Measurements from ENCODE around the gene CNPPD1. TPM values are rescaled to one million over a fixed set of nuclear protein-coding genes. Genes with fewer than 3 reads are reported as not detected.

CNPPD1 gene
- total RNA-seq (10 to 100 TPM; 24.1 to 38.5 (median 34.1) TPM), polyA plus RNA-seq (10 to 100 TPM; 53.5 to 79.5 (median 59.4) TPM)

GRCh38 chr2:219176818-219177551, at the start of gene CNPPD1:
CNPPD1 (minus strand) TSS chr2:219176925; CDS start chr2:219176828, 97 bp downstream.
- peak within 1 kb of the TSS; percentile 91 to 99 (median 94) for H3K27ac ChIP-seq
- peaks cover 21 to 58% (median 41%) of the 10 kb centered on the region in 4 donors for H3K36me3 ChIP-seq
- no peaks in the 10 kb centered on the region for H3K9me3 ChIP-seq
- peaks cover 2 to 39% (median 31%) of the 10 kb centered on the region in 4 donors for H3K4me1 ChIP-seq
- WGBS, 2 donors, result 0% methylated on average over 69 of the region's 69 CpGs
- DNase-seq, result peak; percentile 94
- H3K4me3 ChIP-seq, result peak within 1 kb of the TSS; percentile 64 to 97 (median 86)
- no peaks in the 10 kb centered on the region for H3K27me3 ChIP-seq
- intact Hi-C loops (cut with DNase I), result loop anchor here (1.0 to 5.0 kb wide), 7 partner anchors 16 to 210 kb away; partner anchors contain the start of genes ABCB6, DNAJB2, DNPEP and NHEJ1
- TF ChIP-seq POLR2A (IDR thresholded peaks at IDR 0.05), result peak; percentile 89 to 95
- no peak for TF ChIP-seq CTCF (IDR thresholded peaks at IDR 0.05)
- peak; percentile 93 to 99 (median 97) for TF ChIP-seq POLR2AphosphoS5 (IDR thresholded peaks at IDR 0.05)
- TF ChIP-seq EP300 (IDR thresholded peaks at IDR 0.05), result no peak

DNA sequence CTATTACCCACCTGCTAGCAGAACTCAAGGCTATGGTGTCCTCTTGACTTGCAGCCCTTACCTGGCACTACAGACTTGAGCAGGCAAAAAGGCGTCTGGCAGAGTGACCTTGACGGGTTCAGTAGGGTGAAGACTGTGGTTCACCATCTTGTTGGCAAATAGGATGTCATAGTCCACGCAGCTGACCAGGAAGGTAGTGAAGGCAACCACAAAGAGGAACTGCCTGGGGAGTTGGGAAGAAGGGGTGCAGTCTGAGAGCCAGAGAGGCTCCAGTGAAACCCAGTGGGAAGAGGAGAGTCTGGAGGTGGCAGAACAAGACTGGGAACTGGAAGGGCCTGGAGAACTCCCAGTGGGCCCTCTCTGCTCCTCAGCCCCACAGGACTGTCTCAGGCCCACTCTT, 48.6 kb upstream of the CNPPD1 start:
- Histone ChIP-seq H3K36me3 (peaks cover 53 to 69% (median 56%) of the 10 kb centered on the region in 4 donors), H3K27ac (no peak overlapping the region)
- intact Hi-C loops (cut with DNase I), result loop anchor here (10.0 kb wide), 1 partner anchor 159 kb away; the partner anchor contains the start of gene DNPEP

GRCh38 chr2:219223831-219224610, 47.3 kb upstream of the CNPPD1 start:
- H3K9me3 ChIP-seq, result no peaks in the 10 kb centered on the region
- intact Hi-C loops (cut with DNase I), result loop anchor here (10.0 kb wide), 1 partner anchor 161 kb away; the partner anchor contains the start of gene DNPEP
- no peak overlapping the region for H3K4me3 ChIP-seq
- no peak for TF ChIP-seq POLR2AphosphoS5 (IDR thresholded peaks at IDR 0.05)
- TF ChIP-seq EP300 (IDR thresholded peaks at IDR 0.05), result no peak
- TF ChIP-seq POLR2A (IDR thresholded peaks at IDR 0.05), result no peak
- TF ChIP-seq CTCF (IDR thresholded peaks at IDR 0.05), result no peak
- peaks cover 56 to 76% (median 62%) of the 10 kb centered on the region in 4 donors for H3K36me3 ChIP-seq
- no peak for DNase-seq
- no peaks in the 10 kb centered on the region for H3K27me3 ChIP-seq
- 95 to 96% methylated on average over 31 of the region's 31 CpGs for WGBS, 2 donors
- H3K27ac ChIP-seq, result no peak overlapping the region
- H3K4me1 ChIP-seq, result peaks cover 0 to 32% (median 30%) of the 10 kb centered on the region in 4 donors

More for the DNA sequence above, 48.6 kb upstream of the CNPPD1 start:
- Histone ChIP-seq H3K27me3 (no peaks in the 10 kb centered on the region), H3K4me1 (peaks cover 0 to 24% (median 20%) of the 10 kb centered on the region in 4 donors), H3K9me3 (no peaks in the 10 kb centered on the region), H3K4me3 (no peak overlapping the region)
- WGBS, 2 donors, result 78 to 86% methylated on average over 3 of the region's 3 CpGs
- no peak for DNase-seq
- TF ChIP-seq EP300 (IDR thresholded peaks at IDR 0.05) (no peak), POLR2A (IDR thresholded peaks at IDR 0.05) (no peak), POLR2AphosphoS5 (IDR thresholded peaks at IDR 0.05) (no peak)

DNA sequence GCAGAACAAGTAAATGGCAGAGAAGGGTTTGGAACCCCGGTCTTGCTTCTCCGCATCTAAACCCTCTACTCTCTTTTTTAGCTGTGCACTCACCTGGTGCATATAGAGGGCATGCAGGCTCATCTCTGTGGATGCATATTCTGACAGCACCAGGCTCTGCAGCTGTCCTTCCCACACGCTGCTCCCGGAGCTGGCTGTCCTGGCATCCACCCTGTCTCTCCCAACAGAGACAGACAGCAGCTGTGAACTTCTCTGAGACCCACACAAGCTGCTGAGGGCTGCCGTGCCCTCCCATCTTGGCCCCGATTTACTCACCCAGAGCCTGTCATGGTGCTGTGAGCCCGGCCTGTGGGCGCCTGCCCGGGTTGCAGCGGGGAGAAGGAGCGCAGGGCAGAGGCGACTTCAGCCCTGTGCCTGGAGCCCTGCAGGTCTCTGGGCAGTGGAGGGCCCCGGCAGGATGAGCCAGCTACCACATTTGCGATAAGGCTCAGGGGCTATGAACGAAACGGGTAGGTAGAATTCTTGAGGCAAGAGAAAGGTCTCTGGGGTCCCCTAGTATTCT, 45.3 kb upstream of the CNPPD1 start:
- no peak for TF ChIP-seq POLR2A (IDR thresholded peaks at IDR 0.05)
- no peak for TF ChIP-seq POLR2AphosphoS5 (IDR thresholded peaks at IDR 0.05)
- no peak for TF ChIP-seq EP300 (IDR thresholded peaks at IDR 0.05)
- TF ChIP-seq CTCF (IDR thresholded peaks at IDR 0.05), result no peak
- no peak overlapping the region for H3K4me3 ChIP-seq
- no peak overlapping the region for H3K27ac ChIP-seq
- H3K27me3 ChIP-seq, result no peaks in the 10 kb centered on the region
- H3K36me3 ChIP-seq, result peaks cover 56 to 74% (median 61%) of the 10 kb centered on the region in 4 donors
- intact Hi-C loops (cut with DNase I), result loop anchor here (10.0 kb wide), 1 partner anchor 163 kb away; the partner anchor contains the start of gene DNPEP
- peaks cover 0 to 31% (median 28%) of the 10 kb centered on the region in 4 donors for H3K4me1 ChIP-seq
- no peaks in the 10 kb centered on the region for H3K9me3 ChIP-seq
- DNase-seq, result no peak
- 95 to 96% methylated on average over 16 of the region's 16 CpGs for WGBS, 2 donors
